Glutamatergic neuron (in vitro differentiated cells): ENCODE measurements around the gene FILIP1L. TPM values are rescaled to one million over a fixed set of nuclear protein-coding genes. Genes with fewer than 3 reads are reported as not detected.
"Not testable (repeated sequence)": the region's sequence is repeated elsewhere in the genome, so short reads cannot be mapped to it uniquely, and the experiment has no call there.

ENCODE experiments used
- DNase-seq: peaks from one replicate; pipeline ENCODE4 v3.0.0; 2022
- H3K27ac Mint-ChIP-seq: one replicate; pipeline ENCODE4 v1.8.0; 2020; ENCODE audit warnings: mild to moderate bottlenecking, mixed read lengths, inconsistent platforms; ENCODE audit not compliant: unreplicated experiment
- H3K27me3 Mint-ChIP-seq: one replicate; pipeline ENCODE4 v1.8.0; 2020; ENCODE audit warnings: mild to moderate bottlenecking, moderate library complexity, mixed read lengths, inconsistent platforms; ENCODE audit not compliant: unreplicated experiment
- H3K36me3 Mint-ChIP-seq: one replicate; pipeline ENCODE4 v1.8.0; 2020; ENCODE audit warnings: mild to moderate bottlenecking, mixed read lengths, inconsistent platforms; ENCODE audit not compliant: unreplicated experiment
- H3K4me1 Mint-ChIP-seq: one replicate; pipeline ENCODE4 v1.8.0; 2020; ENCODE audit warnings: mild to moderate bottlenecking, low read depth, mixed read lengths, inconsistent platforms; ENCODE audit not compliant: unreplicated experiment
- H3K4me3 Mint-ChIP-seq: one replicate; pipeline ENCODE4 v1.8.0; 2020; ENCODE audit warnings: mild to moderate bottlenecking, mixed read lengths, inconsistent platforms; ENCODE audit not compliant: unreplicated experiment
- H3K9me3 Mint-ChIP-seq: one replicate; pipeline ENCODE4 v1.8.0; 2020; ENCODE audit warnings: mild to moderate bottlenecking, moderate library complexity, mixed read lengths, inconsistent platforms; ENCODE audit not compliant: unreplicated experiment
- total RNA-seq: library from RNA; stranded (reverse); fragmentation: NEBNext Ultra II Directional; extraction: Animal tissue kit (Norgen Biotek cat#: 25700); gene quantifications from one replicate; pipeline ENCODE4 v1.2.1, GENCODE V29; 2021; ENCODE audit not compliant: unreplicated experiment
- TF ChIP-seq, protein P1 (sequence below): fragments of 200-600 bp; sonication (generic); IDR thresholded peaks from one replicate; pipeline ENCODE4 v1.5.0; 2021; ENCODE audit not compliant: partially characterized antibody, unreplicated experiment

Gene FILIP1L
- total RNA-seq, 1 donor from 2014 or later: 4.3 TPM

DNA sequence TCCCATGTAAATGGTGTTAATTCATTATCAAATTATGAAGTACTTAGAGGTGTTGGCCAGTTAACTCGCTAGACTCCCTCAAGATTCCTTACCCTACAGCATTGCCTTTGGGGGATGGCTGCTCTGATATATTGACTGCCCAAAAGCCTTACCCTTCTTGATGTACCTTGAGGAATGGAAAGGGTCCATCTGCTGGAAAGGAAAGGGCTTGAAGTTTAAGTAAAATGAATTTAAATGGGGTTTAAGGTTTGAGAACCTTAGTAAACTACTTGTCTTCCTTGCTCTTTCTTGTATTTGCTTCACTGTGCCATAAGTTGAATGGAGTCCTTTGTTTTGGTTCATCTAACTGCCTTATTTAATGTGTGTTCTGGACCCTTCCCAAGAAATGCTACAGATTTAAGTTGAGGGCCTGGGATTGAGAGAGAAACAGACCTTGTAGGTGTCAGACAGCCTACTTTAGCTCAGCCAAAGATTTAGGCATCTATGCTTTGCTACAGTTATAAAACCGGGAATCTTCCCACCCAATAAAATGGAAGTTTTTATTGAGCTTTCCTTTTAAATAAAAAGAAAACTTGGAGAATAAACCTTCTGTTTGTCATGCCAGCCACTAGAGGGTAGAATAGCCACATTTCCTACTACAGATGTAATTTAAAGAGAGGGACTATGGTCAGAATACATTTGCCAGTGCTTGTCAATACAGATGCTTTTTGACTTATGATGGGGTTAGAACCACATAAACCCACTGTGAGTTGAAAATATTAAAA is 271.3 kb downstream of the FILIP1L start:
- H3K36me3 Mint-ChIP-seq: no peaks in the 10 kb centered on the region
- DNase-seq: no peak
- TF ChIP-seq, protein P1, sequence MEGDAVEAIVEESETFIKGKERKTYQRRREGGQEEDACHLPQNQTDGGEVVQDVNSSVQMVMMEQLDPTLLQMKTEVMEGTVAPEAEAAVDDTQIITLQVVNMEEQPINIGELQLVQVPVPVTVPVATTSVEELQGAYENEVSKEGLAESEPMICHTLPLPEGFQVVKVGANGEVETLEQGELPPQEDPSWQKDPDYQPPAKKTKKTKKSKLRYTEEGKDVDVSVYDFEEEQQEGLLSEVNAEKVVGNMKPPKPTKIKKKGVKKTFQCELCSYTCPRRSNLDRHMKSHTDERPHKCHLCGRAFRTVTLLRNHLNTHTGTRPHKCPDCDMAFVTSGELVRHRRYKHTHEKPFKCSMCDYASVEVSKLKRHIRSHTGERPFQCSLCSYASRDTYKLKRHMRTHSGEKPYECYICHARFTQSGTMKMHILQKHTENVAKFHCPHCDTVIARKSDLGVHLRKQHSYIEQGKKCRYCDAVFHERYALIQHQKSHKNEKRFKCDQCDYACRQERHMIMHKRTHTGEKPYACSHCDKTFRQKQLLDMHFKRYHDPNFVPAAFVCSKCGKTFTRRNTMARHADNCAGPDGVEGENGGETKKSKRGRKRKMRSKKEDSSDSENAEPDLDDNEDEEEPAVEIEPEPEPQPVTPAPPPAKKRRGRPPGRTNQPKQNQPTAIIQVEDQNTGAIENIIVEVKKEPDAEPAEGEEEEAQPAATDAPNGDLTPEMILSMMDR: peak; percentile 54
- no peak overlapping the region for H3K4me3 Mint-ChIP-seq
- H3K9me3 Mint-ChIP-seq: no peaks in the 10 kb centered on the region
- H3K27ac Mint-ChIP-seq: no peak overlapping the region
- H3K27me3 Mint-ChIP-seq: no peaks in the 10 kb centered on the region
- peaks cover 16% of the 10 kb centered on the region for H3K4me1 Mint-ChIP-seq

DNA sequence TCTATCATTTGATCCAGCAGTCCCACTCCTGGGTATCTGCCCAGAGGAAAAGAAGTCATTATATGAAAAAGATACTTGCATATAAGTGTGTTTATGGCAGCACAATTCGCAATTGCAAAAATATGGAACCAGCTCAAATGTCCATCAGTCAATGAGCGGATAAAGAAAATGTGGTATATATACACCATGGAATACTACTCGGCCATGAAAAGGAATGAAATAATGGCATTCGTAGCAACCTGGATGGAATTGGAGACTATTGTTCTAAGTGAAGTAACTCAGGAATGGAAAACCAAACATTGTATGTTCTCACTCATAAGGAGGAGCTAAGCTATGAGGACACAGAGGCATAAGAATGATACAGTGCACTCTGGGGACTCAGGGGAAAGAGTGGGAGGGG is 272.4 kb downstream of the FILIP1L start:
- DNase-seq, H3K9me3 Mint-ChIP-seq, H3K36me3 Mint-ChIP-seq, H3K27me3 Mint-ChIP-seq, H3K27ac Mint-ChIP-seq, H3K4me3 Mint-ChIP-seq: not testable (repeated sequence)
- peaks cover 16% of the 10 kb centered on the region for H3K4me1 Mint-ChIP-seq

DNA sequence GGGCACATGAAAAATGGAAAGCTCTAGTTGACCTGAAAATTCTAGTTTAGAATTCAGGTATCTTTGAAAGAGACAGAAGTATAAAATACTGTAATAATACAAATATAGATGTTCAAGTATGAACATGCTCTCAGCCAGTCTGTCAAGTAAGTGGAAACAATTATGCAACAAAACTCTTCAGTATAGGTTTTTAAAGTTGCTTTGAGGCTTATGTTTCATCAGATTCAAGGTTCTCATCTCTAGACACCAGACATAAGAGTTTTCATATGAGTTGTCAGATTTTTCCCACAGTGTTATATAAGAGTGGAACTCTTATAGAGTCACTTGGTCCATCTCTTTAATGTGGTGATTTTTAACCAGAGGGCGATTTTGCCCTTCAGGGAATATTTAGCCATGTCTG is 274.7 kb downstream of the FILIP1L start:
- no peaks in the 10 kb centered on the region for H3K36me3 Mint-ChIP-seq
- no peak overlapping the region for H3K4me3 Mint-ChIP-seq
- DNase-seq: no peak
- no peaks in the 10 kb centered on the region for H3K9me3 Mint-ChIP-seq
- no peak overlapping the region for H3K27ac Mint-ChIP-seq
- peaks cover 5% of the 10 kb centered on the region for H3K4me1 Mint-ChIP-seq
- TF ChIP-seq, protein P1: no peak
- no peaks in the 10 kb centered on the region for H3K27me3 Mint-ChIP-seq

DNA sequence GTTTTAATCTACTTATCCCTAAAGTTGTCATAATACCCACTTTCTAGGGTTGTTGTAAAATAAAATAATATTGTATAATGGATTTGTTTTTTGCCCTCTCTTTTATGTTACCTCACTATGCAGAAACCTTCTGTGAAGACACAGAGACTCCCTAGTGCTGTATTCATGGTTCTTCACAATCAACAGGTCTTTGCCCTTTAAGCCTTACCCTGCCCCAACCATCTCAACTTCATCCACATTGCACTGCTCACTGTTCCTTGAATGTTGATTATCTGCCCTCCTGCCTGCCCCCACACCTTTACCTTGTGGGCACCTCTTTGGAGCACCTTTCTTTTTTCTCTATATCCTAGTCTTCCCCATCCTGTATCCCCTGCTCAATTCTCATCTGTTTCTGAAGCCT is 275.5 kb downstream of the FILIP1L start:
- no peaks in the 10 kb centered on the region for H3K9me3 Mint-ChIP-seq
- H3K4me1 Mint-ChIP-seq: peaks cover 3% of the 10 kb centered on the region
- TF ChIP-seq, protein P1: no peak
- DNase-seq: no peak
- no peak overlapping the region for H3K27ac Mint-ChIP-seq
- H3K4me3 Mint-ChIP-seq: no peak overlapping the region
- H3K36me3 Mint-ChIP-seq: no peaks in the 10 kb centered on the region
- no peaks in the 10 kb centered on the region for H3K27me3 Mint-ChIP-seq

DNA sequence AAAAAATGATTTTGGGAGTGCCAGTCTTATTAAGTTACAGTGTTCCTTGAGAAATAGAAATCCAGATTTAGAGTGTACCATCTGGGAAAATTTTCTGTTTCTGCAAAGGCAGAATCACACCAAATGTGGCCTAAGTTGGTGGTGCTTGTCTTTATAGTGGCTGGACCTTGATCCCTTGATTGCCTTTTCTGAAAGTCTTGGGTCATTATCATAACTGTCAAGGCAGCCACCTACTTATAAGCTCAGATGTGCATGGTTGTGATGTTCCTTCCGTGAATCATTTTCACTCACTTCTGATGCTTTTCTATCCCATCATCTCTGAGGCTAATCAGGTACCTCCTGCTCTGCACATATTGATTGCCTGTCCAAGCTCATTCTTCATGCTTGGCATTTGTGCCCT is 276.6 kb downstream of the FILIP1L start:
- no peak for DNase-seq
- H3K27ac Mint-ChIP-seq: no peak overlapping the region
- H3K36me3 Mint-ChIP-seq: no peaks in the 10 kb centered on the region
- TF ChIP-seq, protein P1: no peak
- H3K9me3 Mint-ChIP-seq: no peaks in the 10 kb centered on the region
- H3K4me1 Mint-ChIP-seq: peaks cover 1% of the 10 kb centered on the region
- H3K4me3 Mint-ChIP-seq: no peak overlapping the region
- no peaks in the 10 kb centered on the region for H3K27me3 Mint-ChIP-seq
